CD4-positive, alpha-beta T cell treated with Interferon alpha-2 for 1 hour (primary cell): ENCODE data around the gene TRIM17.

Experiments used
- DNase-seq, 2 donors: peaks; one replicate each; pipeline ENCODE4 v3.0.0-alpha.2; 2020 to 2022

Gene TRIM17, protein sequence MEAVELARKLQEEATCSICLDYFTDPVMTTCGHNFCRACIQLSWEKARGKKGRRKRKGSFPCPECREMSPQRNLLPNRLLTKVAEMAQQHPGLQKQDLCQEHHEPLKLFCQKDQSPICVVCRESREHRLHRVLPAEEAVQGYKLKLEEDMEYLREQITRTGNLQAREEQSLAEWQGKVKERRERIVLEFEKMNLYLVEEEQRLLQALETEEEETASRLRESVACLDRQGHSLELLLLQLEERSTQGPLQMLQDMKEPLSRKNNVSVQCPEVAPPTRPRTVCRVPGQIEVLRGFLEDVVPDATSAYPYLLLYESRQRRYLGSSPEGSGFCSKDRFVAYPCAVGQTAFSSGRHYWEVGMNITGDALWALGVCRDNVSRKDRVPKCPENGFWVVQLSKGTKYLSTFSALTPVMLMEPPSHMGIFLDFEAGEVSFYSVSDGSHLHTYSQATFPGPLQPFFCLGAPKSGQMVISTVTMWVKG

DNA sequence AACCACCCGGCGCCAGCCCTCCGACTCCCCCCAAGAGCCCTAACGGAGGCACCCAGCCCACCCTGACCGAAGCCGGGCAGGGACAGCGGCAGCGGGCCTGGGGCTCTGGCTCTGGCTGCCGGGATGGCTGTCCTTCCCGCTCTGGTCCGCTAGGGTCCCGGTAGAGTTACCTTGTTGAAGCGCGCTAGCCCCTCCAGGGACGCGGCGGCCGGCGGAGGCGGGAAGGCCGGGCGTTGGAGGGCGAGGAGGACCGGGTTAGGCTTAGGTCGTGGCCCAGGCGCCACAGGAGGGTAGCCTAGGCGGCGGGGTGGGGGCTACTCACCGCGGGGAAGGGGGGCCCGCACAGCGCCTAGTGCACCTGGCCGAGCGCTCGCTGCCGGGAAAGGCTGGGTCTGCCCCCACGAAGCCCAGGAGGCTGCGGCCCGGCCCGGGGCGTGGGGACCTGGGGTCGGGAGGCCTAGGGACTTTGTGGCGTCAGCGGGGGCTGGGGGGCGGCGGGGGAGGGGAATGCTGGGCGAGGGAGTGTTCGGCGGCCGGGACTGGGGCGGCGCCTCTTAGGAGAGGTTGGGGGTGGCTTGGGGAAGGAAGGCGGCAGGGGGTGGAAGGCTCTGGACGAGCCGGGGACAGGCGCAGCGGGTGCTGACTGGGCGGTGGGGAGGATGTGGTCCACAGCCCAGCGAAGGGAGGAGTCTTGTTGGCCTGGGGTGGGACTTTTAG lies at the start of gene TRIM17:
Gene TRIM17, minus strand, starts transcription at position 645 of the 717 bp plus-strand sequence. CDS start 1,789 bp downstream, outside the sequence.
- peak in 1 of 2 donors; percentile 46 for DNase-seq

GRCh38 chr1:228465571-228466146 lies 49.0 kb upstream of the TRIM17 start:
- peak in 1 of 2 donors; percentile 45 for DNase-seq

GRCh38 chr1:228465141-228465540 lies 48.5 kb upstream of the TRIM17 start:
- no peak for DNase-seq

DNA sequence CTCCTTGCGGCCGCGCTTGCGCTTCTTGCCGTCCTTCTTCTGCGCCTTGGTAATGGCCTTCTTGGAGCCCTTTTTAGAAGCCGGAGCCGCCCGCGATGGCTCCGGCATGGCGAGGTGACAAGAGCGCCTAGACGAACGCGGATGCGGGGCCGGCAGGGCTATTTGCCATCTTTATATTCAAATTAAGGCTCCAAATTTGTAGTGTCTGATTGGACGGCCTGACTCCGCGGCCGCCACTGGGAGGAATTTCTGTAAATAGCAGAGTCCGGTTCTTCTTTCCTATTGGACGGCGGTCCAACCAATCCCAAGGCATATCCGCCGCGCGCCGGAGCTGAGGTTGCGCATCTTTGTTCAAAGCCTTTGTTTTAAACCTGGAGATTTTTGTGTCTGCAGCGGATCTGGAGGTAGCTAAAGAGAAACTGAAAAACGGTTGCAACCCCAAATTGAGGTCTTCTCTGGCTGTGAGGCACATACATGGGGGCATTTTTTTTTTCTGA lies 47.9 kb upstream of the TRIM17 start:
- peak; percentile 86 to 94 for DNase-seq

DNA sequence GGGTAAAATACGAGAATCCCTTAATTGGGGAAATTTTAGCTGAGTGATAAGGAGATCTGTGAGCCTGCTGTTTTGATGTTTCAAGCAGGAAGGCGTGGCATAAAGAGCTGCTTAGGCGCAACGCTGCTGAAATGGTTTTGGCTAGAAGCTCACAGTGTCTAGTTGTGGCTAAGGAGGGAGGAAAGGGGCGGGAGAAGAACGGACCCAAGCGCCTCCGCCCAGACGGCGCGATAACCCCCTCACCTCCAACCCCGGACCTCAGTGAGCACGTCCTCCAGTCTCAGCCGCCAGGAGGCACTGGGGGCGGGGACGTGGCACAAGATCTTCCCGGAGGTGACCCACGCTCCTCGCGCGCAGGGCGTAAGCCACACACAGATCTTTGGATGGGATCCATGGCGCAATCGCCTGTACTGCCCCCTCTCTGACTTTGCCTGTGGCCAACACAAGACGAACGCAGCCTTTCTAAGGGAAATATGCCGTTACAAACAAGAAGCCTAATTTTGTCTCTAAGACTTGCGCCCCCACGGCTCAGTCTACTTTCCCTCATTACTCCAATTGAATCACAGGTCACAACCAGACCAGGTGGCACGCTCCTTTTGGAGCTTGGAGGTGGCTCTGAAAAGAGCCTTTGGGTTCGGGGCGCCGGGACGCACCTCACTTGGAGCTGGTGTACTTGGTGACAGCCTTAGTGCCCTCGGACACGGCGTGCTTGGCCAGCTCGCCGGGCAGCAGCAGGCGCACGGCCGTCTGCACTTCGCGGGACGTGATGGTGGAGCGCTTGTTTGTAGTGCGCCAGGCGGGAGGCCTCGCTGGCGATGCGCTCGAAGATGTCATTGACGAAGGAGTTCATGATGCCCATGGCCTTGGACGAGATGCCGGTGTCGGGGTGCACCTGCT lies 47.1 kb upstream of the TRIM17 start:
- DNase-seq, result peak; percentile 52 to 71

GRCh38 chr1:228463009-228463558 lies 46.4 kb upstream of the TRIM17 start:
- no peak for DNase-seq

DNA sequence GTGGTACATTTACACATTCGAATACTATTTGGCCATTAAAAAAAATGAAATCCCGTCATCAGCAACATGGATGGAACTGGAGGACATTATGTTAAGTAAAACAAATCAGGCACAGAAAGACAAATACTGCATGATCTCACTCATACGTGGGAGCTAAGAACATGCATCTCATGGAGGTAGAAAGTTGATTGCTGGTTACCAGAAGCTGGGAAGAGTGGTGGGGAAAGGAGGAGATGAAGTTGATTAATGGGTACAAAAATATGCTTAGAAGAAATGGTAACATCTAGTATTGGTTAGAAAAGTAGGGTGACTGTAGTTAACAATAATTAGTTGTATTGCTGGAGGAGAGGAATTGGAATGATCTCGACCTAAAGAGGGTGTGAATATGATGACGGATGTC lies 45.9 kb upstream of the TRIM17 start:
- no peak for DNase-seq

- DNase-seq, result no peak
Measured at GRCh38 chr1:228460821-228461220, 44.2 kb upstream of the TRIM17 start.

DNA sequence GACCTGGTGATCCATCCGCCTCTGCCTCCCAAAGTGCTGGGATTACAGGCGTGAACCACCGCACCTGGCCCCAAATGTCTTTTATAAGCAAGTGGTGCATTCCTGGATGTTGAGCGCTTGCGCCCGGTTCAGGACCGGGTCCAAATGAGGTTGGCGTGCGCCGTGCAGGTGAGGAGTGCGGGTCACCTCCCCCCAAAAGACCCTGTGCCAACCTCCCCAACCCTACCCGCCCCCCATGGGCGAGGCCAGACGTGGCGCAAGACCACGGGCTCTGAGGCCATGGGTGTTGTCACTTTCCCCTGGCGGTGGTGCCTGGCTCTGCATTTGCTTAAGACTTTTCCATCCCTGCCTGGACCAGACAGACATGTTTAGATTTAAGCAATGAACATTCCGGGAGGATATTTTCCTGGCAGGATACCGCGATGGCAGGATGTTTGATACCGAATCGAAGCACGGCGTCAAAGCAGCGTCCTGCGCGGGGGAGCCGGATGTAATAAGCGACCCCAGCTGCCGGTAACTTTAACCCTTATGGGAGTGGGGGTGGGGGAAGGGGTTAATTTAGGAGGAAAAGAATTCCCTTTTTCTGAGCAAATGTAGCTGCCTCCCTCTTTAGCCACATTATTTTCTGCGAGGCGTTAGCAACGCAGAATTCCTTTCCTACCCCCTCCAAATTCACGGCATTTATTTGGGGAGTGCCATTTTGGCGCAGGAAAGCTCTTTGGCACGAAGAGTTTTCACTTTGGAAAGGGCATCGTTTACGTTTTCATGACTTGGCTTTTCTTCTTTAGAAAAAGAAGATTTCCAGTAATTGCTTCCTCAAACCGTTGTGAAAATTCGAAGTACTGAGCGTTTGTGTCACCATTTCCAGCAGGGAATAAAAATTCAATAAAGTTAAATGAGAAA lies 42.7 kb upstream of the TRIM17 start:
- peak; percentile 51 to 66 for DNase-seq

- peak; percentile 92 to 98 for DNase-seq
Measured at GRCh38 chr1:228457396-228458176, 40.9 kb upstream of the TRIM17 start.

DNA sequence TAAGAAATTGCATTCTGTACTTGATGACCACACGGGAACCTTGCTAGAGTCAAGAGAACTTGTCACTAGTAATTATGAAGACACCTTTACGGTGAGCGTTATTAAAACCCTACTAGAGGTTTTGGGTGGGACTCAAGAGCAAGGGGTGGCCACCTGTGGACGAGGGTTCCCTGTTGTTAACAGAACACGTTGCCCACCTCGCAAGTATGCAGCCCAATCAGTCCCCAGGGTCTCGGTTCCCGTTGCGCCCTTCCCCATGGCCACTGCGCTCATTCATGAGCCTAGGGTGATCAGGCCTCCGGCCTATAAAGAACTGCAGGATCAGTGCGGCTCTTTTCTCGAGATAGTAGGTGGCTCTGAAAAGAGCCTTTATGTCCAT lies 40.3 kb upstream of the TRIM17 start:
- DNase-seq, result no peak

DNA sequence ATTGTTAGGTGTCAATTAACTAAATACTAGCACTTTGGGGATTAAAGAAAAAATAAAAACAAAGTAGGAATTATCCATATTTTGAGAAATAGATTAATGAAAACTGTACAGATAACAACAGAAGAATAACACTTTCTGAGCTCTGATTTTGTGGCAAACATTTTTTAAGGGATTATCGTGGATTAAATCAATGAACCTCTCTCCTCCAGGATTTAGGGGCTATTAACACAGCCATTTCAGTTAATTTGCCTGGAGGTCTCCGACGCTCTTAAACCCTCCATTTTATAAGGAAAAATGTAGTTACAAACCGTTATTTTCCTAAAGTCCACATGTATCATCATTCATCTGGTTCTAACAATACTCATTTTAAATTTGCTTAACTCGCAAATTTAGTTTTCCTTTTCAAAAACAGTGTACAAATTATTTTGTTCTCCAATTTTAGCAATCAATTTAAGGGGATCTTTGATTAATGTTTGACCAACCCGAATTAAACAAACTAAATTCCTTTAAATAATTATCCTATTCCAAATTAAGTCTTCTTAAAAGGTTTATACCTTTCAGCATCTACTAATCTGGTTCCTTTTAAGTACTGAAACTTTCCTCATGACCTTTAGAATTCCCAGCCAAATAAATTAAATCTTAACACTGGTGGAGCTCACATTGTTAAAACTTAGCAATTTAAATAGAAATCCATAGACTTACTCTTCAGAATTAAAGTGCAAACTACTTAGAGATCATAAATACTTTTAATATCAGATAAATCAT lies 39.8 kb upstream of the TRIM17 start:
- no peak for DNase-seq

DNA sequence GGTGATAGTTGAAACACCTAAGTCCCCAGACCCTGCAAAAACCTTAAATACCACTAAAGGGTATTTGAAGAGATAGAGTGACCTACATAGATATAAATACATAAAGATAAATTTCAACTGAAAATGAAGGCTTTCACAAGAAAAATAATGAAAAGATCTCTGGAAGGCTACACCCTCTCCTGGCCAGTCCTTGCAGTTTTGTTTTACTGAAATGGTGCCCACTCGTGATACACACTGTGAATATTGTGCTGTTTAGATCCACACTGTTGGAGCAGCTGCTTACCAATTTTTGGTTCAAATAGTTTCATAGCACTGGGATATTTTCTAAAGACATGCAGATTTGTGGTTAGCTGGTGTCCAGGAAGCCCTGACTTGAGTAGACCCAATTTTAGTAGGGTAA lies 39.1 kb upstream of the TRIM17 start:
- DNase-seq, result no peak

GRCh38 chr1:228454238-228454637 lies 37.6 kb upstream of the TRIM17 start:
- DNase-seq, result no peak

DNA sequence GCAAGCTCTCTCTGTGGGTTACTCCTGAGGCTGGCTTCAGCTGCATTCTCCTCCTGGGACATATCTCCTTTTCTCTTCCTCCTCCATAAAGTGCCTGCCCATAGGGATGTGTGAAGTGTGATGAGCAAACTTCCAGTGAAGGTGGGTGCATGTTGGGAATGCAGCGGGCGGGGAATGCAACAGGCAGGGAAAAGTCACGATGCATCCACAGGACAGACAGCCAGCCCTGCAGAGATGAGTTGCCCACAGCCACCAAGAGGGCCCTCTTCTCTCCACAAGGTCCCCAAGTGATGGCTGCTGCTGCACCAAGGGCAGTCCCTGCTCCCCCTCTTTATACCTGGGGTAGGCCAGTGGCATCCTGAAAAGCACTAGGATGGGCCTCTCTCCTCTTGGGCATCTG lies 37.0 kb upstream of the TRIM17 start:
- DNase-seq, result no peak

DNA sequence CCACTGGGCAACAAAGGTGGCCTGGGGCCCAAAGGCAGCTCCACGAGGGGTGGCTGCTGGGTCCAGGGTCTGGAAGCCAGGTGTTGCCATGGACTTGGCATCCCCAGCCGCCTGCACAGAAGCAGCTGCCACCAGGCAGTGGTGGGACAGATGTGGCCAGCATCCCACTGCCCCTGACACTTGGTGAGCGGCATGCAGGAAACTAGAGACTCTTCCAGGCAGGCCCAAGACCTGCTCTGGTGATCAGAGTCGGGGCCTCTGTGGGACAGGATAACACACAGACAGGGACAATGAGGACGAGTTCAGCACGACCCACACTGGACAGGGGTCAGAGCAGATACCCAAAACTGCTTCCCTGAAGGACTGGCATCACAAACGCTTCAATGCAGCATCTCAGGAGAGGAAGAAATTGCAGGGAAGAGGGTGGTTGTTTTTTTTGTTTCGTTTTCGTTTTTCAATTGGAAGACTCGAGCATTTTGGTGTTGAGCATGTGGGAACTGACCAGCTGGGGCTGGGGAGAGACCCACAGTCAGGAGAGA lies 36.4 kb upstream of the TRIM17 start:
- DNase-seq, result no peak

- peak in 1 of 2 donors; percentile 20 for DNase-seq
Measured at GRCh38 chr1:228452194-228453021, 35.7 kb upstream of the TRIM17 start.

GRCh38 chr1:228450200-228450599 lies 33.5 kb upstream of the TRIM17 start:
- no peak for DNase-seq
